Ishikawa (cell line): ENCODE measurements around the gene RBFOX1.

ENCODE experiments used
- CEBPB ChIP-seq: IDR thresholded peaks from 2 replicates; pipeline ENCODE4 v1.6.1; 2012
- CREB1 ChIP-seq: IDR thresholded peaks from 2 replicates; pipeline ENCODE4 v1.6.1; 2012; ENCODE audit warnings: low read depth
- EGR1 ChIP-seq: IDR thresholded peaks from 2 replicates; pipeline ENCODE4 v1.6.1; 2012
- EP300 ChIP-seq: IDR thresholded peaks from 2 replicates; pipeline ENCODE4 v1.6.1; 2012; ENCODE audit warnings: borderline replicate concordance
- FOXM1 ChIP-seq: IDR thresholded peaks from 2 replicates; pipeline ENCODE4 v1.6.1; 2012; ENCODE audit warnings: low read depth, borderline replicate concordance
- NFIC ChIP-seq: IDR thresholded peaks from 2 replicates; pipeline ENCODE4 v1.6.1; 2012
- RAD21 ChIP-seq: IDR thresholded peaks from 2 replicates; pipeline ENCODE4 v1.6.1; 2012; ENCODE audit warnings: low read depth
- TAF1 ChIP-seq: IDR thresholded peaks from 2 replicates; pipeline ENCODE4 v1.6.1; 2012; ENCODE audit warnings: low read depth, mild to moderate bottlenecking
- TCF12 ChIP-seq: IDR thresholded peaks from 2 replicates; pipeline ENCODE4 v1.6.1; 2012; ENCODE audit warnings: low read depth
- TEAD4 ChIP-seq: IDR thresholded peaks from 2 replicates; pipeline ENCODE4 v1.6.1; 2012
- YY1 ChIP-seq: IDR thresholded peaks from 2 replicates; pipeline ENCODE4 v1.6.1; 2012; ENCODE audit warnings: low read depth
- ZBTB7A ChIP-seq: IDR thresholded peaks from 2 replicates; pipeline ENCODE4 v1.6.1; 2012; ENCODE audit warnings: low read depth
- TF ChIP-seq, protein P1 (sequence below): IDR thresholded peaks from 2 replicates; pipeline ENCODE4 v1.6.1; 2012
- TF ChIP-seq, protein P2 (sequence below): IDR thresholded peaks from 2 replicates; pipeline ENCODE4 v1.6.1; 2012
- TF ChIP-seq, protein P3 (sequence below): IDR thresholded peaks from 2 replicates; pipeline ENCODE4 v1.6.1; 2012; ENCODE audit warnings: low read depth, mild to moderate bottlenecking

Gene RBFOX1

DNA sequence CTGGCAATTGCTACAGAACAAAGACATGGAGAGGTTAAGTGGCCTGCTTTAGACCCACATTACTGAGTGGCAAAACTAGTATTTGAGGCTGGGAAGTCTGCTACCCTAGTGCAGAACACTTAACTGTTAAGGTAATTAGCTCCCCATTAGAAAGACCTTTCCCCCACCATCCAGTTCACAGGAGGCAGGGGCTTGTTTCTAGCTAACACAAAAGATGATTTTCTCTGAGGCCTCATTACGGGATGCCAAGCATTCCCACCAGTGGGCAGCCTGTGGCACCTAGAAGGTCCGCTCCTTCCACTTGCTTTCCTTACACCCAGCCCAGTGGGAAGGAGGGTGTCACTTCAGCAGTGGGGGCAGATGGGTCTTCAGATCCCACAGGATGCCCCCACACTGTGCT, 99.1 kb downstream of the RBFOX1 start:
- TF ChIP-seq EGR1: no peak
- no peak for TF ChIP-seq NFIC
- TF ChIP-seq FOXM1: no peak
- TF ChIP-seq CREB1: no peak
- TF ChIP-seq ZBTB7A: no peak
- TF ChIP-seq YY1: no peak
- TF ChIP-seq, protein P1, sequence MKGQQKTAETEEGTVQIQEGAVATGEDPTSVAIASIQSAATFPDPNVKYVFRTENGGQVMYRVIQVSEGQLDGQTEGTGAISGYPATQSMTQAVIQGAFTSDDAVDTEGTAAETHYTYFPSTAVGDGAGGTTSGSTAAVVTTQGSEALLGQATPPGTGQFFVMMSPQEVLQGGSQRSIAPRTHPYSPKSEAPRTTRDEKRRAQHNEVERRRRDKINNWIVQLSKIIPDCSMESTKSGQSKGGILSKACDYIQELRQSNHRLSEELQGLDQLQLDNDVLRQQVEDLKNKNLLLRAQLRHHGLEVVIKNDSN: no peak
- TF ChIP-seq RAD21: no peak
- TF ChIP-seq TEAD4: no peak
- TF ChIP-seq TCF12: no peak
- TF ChIP-seq, protein P2, sequence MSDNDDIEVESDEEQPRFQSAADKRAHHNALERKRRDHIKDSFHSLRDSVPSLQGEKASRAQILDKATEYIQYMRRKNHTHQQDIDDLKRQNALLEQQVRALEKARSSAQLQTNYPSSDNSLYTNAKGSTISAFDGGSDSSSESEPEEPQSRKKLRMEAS: no peak
- TF ChIP-seq TAF1: no peak
- TF ChIP-seq, protein P3, sequence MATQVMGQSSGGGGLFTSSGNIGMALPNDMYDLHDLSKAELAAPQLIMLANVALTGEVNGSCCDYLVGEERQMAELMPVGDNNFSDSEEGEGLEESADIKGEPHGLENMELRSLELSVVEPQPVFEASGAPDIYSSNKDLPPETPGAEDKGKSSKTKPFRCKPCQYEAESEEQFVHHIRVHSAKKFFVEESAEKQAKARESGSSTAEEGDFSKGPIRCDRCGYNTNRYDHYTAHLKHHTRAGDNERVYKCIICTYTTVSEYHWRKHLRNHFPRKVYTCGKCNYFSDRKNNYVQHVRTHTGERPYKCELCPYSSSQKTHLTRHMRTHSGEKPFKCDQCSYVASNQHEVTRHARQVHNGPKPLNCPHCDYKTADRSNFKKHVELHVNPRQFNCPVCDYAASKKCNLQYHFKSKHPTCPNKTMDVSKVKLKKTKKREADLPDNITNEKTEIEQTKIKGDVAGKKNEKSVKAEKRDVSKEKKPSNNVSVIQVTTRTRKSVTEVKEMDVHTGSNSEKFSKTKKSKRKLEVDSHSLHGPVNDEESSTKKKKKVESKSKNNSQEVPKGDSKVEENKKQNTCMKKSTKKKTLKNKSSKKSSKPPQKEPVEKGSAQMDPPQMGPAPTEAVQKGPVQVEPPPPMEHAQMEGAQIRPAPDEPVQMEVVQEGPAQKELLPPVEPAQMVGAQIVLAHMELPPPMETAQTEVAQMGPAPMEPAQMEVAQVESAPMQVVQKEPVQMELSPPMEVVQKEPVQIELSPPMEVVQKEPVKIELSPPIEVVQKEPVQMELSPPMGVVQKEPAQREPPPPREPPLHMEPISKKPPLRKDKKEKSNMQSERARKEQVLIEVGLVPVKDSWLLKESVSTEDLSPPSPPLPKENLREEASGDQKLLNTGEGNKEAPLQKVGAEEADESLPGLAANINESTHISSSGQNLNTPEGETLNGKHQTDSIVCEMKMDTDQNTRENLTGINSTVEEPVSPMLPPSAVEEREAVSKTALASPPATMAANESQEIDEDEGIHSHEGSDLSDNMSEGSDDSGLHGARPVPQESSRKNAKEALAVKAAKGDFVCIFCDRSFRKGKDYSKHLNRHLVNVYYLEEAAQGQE: no peak
- TF ChIP-seq CEBPB: no peak
- TF ChIP-seq EP300: no peak

DNA sequence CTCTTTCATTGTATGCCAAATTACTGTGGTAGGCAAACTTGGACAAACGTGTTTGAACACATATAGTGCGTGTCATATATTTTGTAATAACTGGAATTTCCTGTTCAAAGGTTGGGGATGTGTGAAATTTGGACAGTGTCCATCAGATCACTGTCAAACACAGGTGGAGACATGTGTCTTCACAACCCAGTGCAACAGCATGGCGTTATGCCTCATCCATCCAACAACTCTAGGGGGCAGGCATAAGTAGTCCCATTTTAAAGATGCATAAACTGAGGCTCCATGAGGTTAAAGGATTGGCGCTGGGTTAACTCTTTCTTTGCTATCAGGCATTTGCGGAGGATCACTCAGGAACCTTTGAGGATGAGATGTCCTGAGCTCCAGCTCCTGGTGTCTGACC, 103.7 kb downstream of the RBFOX1 start:
- no peak for TF ChIP-seq EP300
- no peak for TF ChIP-seq CEBPB
- TF ChIP-seq TEAD4: no peak

DNA sequence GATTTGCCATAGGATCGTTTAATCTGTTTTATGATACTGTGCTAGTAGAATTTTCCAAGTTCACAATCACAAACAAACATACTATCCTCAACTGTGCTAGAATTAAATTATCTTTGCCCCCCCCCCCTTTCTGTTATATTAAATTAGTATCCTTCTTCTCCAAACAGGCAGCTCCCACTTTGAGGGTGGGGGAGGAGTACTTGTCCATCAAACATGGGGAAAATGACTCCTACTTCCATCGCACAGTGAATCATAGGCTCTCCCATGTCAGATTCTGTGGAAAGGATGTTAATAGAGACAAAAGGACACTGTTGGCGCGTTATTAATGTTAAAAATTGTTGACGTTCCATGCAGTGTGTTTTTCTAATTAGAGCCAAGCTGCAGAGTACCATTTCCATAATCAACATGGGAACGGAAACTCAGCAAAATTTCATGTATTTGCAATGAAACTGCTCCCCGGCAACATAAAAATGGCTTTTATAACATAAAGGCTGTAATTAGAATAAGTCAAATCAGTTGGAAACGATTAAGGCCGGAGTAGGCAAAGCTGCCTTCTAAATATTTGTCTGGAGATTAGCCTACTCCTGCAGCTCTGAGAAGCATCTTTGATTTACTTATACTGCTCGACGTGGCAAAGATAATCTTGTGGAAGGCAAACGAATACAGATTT, 104.6 kb downstream of the RBFOX1 start:
- TF ChIP-seq EP300 (no peak), RAD21 (no peak), EGR1 (no peak), ZBTB7A (no peak), TCF12 (no peak), NFIC (no peak), TAF1 (no peak), CREB1 (no peak), TEAD4 (no peak), FOXM1 (no peak), YY1 (no peak), CEBPB (no peak)
- TF ChIP-seq, protein P2: no peak
- TF ChIP-seq, protein P3: no peak
- TF ChIP-seq, protein P1: no peak

DNA sequence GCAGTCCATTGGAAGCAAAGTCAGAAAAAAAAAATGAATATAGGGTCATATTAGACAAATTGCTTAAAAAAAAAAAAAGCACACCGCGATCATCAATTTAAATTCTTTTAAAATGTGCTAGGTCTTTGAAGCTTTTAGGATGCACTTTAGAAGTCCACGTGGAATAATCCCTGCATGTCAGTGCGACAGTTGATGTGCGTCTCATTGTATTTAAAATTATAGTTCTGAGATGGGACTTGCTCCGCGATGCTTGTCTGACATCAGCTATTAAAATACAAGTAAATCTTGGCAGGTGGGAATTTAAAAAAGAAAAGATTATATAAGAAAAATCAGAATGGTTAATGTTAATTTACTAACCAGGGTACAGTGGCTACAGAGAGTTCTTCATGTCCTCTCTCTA, 105.2 kb downstream of the RBFOX1 start:
- TF ChIP-seq EGR1 (no peak), TCF12 (no peak), EP300 (no peak), NFIC (no peak), TEAD4 (no peak)

DNA sequence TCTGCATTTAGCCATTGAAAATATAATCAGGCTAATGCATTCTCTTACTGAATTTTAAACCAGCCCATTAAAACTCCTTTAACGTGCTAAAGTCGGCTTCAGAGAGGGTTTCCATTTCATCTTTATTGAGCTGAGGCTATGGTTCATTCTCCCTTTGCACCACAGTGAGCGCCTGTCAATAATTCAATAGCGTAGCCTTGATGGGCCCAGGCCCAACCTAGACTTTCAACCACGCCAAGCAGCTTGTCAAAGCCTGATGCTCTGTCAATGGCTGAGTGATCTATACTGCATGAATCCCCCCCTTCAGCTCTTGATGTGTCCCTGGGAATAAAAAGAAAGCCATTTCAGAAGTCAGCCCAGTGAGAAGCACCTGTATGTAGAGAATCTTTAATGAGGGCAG, 106.0 kb downstream of the RBFOX1 start:
- no peak for TF ChIP-seq TAF1
- no peak for TF ChIP-seq EP300
- no peak for TF ChIP-seq ZBTB7A
- no peak for TF ChIP-seq FOXM1
- TF ChIP-seq TEAD4: no peak
- no peak for TF ChIP-seq CEBPB

DNA sequence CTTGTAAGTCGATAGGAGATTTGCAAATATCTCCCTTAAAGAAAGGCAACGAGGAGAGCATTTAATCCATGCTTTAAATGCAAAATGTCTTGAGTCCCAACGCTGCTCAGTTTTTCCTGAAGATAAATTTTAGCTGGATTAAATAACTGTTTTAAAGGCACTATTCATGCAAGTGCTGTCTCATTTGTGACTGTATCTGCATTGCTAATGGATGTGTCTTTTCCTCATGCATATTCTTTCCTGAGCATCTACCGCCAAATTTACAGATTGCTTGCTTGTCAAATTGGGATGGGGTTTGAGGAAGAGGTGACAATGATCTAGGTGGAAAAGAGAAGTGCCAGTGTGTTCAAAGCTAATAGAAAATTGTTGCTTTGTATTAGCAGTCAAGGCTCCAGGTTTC, 106.9 kb downstream of the RBFOX1 start:
- TF ChIP-seq TEAD4 (no peak), ZBTB7A (no peak), NFIC (no peak), EGR1 (no peak), TAF1 (no peak), TCF12 (no peak), CREB1 (no peak), RAD21 (no peak), FOXM1 (no peak), CEBPB (no peak), YY1 (no peak), EP300 (no peak)
- TF ChIP-seq, protein P2: no peak
- TF ChIP-seq, protein P1: no peak
- TF ChIP-seq, protein P3: no peak
